Measurements from ENCODE around the gene C1orf74.

DNA sequence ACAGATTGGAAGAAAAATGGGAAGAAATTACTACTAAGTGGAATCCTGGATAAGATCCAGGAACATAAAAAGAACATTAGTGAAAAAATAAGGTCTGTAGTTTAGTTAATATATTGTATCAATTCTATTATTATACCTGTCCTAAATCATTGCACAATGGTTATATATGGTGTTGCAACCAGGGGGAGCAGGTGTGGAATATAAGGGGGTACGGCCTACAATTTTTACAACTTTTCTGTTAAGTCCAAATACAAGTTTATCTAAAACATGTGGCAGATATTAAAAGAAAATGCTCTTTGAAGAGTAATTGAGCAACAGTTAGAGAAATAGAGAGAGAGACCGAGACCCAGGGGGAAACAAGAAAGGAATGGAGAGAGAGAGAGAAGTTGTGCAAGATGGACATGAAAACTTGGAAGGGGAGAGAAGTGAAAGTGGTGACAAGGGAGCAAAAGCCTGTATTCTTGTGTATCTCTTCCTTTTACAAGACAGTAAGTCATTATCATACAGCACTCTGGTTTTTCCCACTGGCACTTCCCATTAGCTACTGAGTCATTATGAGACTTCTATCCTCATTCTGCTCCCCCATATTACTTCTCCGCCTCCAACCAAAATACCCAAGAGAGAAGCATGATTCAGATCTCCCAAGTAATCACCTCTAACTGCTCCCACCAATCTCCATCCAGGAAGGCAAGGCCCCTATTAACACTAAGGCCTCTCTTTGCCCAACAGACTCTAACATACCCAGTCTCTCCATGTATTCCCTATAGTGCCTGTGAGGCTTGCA, 50.8 kb downstream of the C1orf74 start:
- TF ChIP-seq, protein P1, sequence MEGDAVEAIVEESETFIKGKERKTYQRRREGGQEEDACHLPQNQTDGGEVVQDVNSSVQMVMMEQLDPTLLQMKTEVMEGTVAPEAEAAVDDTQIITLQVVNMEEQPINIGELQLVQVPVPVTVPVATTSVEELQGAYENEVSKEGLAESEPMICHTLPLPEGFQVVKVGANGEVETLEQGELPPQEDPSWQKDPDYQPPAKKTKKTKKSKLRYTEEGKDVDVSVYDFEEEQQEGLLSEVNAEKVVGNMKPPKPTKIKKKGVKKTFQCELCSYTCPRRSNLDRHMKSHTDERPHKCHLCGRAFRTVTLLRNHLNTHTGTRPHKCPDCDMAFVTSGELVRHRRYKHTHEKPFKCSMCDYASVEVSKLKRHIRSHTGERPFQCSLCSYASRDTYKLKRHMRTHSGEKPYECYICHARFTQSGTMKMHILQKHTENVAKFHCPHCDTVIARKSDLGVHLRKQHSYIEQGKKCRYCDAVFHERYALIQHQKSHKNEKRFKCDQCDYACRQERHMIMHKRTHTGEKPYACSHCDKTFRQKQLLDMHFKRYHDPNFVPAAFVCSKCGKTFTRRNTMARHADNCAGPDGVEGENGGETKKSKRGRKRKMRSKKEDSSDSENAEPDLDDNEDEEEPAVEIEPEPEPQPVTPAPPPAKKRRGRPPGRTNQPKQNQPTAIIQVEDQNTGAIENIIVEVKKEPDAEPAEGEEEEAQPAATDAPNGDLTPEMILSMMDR (IDR thresholded peaks at IDR 0.05 in 4 of 5, conservative IDR thresholded peaks at IDR 0.05 in 1 of 5) = no peak
- TF ChIP-seq POLR2A (IDR thresholded peaks at IDR 0.05) = no peak
